Stomach (tissue), 4 donors: ENCODE data around the gene PTPRK.

Experiments
- EP300 ChIP-seq: sonication (generic); formaldehyde crosslinking; IDR thresholded peaks from one replicate; pipeline ENCODE4 v1.6.1; 2017; ENCODE audit warnings: antibody characterized with exemption
- POLR2A ChIP-seq, 4 donors: fragments of 450-650 bp; IDR thresholded peaks; one replicate each; pipeline ENCODE4 v1.6.1; 2016; ENCODE audit warnings: antibody characterized with exemption in 4 of 4, control low read depth in 2 of 4, mild to moderate bottlenecking in 1 of 4, moderate library complexity in 1 of 4
- POLR2AphosphoS5 ChIP-seq, 3 donors: sonication (generic); formaldehyde crosslinking; IDR thresholded peaks; one replicate each; pipeline ENCODE4 v1.6.1; 2016; ENCODE audit warnings: antibody characterized with exemption in 3 of 3
- TF ChIP-seq, protein P1 (sequence below), 7 experiments: fragments of 450-650 bp in 4 of 7; fragments of 200-600 bp in 3 of 7; sonication (generic) in 3 of 7; IDR thresholded peaks; one replicate each; pipeline ENCODE4 v1.5.1; 2016 to 2019; ENCODE audit warnings: antibody characterized with exemption in 7 of 7, control low read depth in 2 of 7, mild to moderate bottlenecking in 1 of 7

- TF ChIP-seq POLR2A (IDR thresholded peaks at IDR 0.05) (no peak), POLR2AphosphoS5 (IDR thresholded peaks at IDR 0.05) (no peak), EP300 (no peak)
- TF ChIP-seq, protein P1, sequence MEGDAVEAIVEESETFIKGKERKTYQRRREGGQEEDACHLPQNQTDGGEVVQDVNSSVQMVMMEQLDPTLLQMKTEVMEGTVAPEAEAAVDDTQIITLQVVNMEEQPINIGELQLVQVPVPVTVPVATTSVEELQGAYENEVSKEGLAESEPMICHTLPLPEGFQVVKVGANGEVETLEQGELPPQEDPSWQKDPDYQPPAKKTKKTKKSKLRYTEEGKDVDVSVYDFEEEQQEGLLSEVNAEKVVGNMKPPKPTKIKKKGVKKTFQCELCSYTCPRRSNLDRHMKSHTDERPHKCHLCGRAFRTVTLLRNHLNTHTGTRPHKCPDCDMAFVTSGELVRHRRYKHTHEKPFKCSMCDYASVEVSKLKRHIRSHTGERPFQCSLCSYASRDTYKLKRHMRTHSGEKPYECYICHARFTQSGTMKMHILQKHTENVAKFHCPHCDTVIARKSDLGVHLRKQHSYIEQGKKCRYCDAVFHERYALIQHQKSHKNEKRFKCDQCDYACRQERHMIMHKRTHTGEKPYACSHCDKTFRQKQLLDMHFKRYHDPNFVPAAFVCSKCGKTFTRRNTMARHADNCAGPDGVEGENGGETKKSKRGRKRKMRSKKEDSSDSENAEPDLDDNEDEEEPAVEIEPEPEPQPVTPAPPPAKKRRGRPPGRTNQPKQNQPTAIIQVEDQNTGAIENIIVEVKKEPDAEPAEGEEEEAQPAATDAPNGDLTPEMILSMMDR (IDR thresholded peaks at IDR 0.05) = no peak
These were observed 530.3 kb downstream of the PTPRK start for GRCh38 chr6:127990074-127990473.
